Sigmoid colon (tissue), 3 donors: Measurements from ENCODE around the gene GPC5.

ENCODE experiments used
- POLR2A ChIP-seq, 2 donors: fragments of 450-650 bp; IDR thresholded peaks; one replicate each; pipeline ENCODE4 v1.6.1; 2016; ENCODE audit warnings: antibody characterized with exemption in 2 of 2, mild to moderate bottlenecking in 2 of 2, moderate library complexity in 2 of 2
- TF ChIP-seq, protein P1 (sequence below), 4 experiments: fragments of 450-650 bp in 3 of 4; fragments of 200-600 bp in 1 of 4; IDR thresholded peaks; one replicate each; pipeline ENCODE4 v1.5.1; 2016 to 2019; ENCODE audit warnings: antibody characterized with exemption in 4 of 4, mild to moderate bottlenecking in 3 of 4, moderate library complexity in 2 of 4

DNA sequence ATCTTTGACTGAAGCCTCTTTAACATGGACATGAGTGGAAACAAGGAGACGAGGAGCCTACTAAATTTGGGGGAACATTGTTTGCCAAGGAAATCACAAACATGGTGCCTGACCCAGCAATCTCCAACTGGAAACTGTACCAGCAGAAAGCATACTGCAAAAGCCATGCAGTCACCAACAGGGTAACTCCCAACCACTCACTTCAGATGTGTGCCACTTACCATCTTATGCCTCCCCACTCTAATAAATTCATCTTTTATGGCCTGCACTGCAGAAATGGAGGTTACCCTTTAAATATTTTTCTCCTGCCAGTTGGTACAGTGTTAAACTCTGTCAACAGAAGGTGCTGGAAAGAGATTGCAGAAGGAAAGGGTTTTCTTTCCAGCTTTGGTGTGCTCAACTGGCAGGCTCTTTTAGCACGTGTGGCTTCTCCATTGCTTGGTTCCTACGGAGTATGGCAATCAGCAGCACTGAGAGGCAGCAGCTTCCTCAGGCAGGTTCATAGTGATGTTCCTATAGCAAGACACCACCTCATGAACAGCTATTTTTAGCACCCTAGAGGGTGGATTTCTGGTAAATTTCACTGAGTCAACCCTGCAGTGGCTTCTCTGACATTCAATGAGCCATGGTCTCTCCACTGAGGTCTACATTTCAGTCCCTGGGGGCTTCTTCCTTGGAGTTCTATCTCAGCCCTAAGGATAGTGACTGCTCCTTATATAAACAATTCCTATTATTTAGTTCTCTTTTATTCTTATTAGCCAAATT is 29.6 kb upstream of the GPC5 start:
- no peak for TF ChIP-seq POLR2A (IDR thresholded peaks at IDR 0.05)
- TF ChIP-seq, protein P1, sequence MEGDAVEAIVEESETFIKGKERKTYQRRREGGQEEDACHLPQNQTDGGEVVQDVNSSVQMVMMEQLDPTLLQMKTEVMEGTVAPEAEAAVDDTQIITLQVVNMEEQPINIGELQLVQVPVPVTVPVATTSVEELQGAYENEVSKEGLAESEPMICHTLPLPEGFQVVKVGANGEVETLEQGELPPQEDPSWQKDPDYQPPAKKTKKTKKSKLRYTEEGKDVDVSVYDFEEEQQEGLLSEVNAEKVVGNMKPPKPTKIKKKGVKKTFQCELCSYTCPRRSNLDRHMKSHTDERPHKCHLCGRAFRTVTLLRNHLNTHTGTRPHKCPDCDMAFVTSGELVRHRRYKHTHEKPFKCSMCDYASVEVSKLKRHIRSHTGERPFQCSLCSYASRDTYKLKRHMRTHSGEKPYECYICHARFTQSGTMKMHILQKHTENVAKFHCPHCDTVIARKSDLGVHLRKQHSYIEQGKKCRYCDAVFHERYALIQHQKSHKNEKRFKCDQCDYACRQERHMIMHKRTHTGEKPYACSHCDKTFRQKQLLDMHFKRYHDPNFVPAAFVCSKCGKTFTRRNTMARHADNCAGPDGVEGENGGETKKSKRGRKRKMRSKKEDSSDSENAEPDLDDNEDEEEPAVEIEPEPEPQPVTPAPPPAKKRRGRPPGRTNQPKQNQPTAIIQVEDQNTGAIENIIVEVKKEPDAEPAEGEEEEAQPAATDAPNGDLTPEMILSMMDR (IDR thresholded peaks at IDR 0.05) = no peak
